DMS 273 treated with DMSO at 0.1 percent for 48 hours (cell line): ENCODE data around the gene ORM1.
"Not testable (repeated sequence)": the region's sequence is repeated elsewhere in the genome, so short reads cannot be mapped to it uniquely, and the experiment has no call there.

Source experiments
- DNase-seq: peaks from one replicate; lab custom pipeline; 2025; lab: John Stamatoyannopoulos, UW

Gene ORM1

DNA sequence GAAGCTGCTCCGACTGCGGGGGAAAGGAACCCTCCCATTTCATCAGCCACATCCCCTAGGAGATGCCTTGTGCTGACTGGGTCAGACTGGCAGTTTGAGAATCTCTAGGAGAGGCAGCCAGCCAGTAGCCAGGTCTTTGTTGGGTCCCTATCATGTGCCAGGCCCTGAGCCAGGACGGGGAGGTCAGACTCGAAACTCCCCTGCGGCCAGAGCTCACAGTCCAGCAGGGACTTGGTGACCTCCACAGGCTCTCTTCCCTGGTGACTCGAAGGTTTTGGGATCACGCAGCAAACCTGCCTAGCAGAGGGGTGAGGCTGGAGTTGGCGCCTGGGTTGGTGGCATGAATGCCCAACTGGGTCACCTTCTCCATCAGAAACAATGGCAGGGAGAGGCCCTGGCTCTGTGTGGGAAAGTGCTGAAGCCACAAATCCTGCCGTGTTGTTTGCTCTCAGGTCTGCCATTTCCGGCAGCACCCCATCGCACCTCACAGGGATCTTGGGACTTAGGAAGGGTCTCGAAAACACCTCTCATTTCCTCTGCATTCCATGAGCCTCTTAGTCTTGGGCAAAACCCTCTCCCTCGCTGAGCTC lies 14.4 kb upstream of the ORM1 start:
- DNase-seq = no peak

GRCh38 chr9:114309096-114309495 lies 13.8 kb upstream of the ORM1 start:
- DNase-seq = no peak

GRCh38 chr9:114310471-114311450 lies 12.1 kb upstream of the ORM1 start:
- DNase-seq = no peak

- DNase-seq = no peak
Observed at GRCh38 chr9:114311571-114312512, 11.1 kb upstream of the ORM1 start.

DNA sequence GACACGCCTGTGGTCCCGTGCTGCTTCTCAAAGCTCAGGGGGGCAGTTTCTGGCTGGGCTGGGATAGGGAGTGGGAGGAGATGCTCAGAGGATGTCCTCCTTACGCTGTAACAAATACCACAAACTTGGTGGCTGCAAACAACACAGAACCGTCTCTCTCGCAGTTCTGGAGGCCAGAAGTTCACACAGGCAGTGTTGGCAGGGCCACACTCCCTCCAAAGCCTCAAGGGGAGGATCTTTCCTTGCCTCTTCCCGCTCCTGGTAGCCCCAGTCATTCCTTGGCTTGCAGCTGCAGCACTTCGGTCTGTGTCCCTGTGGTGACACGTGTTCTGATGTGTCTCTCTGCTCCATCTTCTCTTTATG lies 10.4 kb upstream of the ORM1 start:
- no peak for DNase-seq

DNA sequence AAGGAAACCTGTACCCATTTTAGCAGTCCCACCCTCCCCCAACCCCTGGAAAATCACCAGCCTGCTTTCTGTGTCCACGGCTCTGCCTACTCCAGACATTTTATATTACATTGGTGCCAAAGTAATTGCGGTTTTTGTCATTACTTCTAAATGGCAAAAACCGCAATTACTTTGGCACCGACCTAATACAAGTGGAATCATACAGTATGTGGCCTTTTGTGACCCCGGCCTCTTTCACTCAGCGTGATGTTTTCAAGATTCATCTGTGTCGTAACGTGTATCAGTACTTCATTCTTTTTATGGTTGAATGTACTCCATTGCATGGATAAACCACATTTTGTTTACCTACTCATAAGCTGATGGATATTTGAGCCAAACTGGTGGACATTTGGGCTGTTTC lies 9.7 kb upstream of the ORM1 start:
- no peak for DNase-seq

- DNase-seq = no peak
Observed at GRCh38 chr9:114314256-114314867, 8.5 kb upstream of the ORM1 start.

- peak; percentile 15 for DNase-seq
Observed at GRCh38 chr9:114314881-114315722, 7.8 kb upstream of the ORM1 start.

DNA sequence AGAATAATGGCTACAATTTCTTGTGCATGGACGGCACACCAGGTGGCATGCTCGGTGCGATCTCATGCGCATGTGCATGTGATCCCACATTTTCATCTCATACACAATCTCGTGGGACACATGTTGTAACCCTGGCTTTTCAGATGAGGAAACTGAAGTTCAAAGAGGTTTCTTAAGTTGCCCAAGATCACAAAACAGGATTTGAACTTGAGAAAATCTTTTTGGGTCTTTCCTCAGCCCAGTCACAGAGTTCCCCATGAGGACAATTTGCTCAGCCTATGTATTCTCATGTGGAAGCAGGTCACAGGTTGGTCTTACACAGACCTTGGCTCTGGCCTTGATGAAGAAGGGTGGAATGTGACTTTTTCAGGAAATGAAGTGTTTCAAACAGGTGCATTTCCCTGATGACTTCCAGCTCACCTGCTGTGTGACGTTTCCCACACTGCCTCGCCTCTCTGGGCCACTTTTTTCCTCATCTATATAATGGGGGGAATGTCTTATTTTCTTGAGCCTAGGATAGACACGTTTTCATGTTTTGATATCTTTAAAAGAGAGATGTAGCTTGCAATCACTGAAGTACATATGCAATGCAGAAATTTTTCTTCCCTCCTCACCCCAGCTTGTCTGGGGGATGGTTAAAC lies 7.1 kb upstream of the ORM1 start:
- DNase-seq = no peak

DNA sequence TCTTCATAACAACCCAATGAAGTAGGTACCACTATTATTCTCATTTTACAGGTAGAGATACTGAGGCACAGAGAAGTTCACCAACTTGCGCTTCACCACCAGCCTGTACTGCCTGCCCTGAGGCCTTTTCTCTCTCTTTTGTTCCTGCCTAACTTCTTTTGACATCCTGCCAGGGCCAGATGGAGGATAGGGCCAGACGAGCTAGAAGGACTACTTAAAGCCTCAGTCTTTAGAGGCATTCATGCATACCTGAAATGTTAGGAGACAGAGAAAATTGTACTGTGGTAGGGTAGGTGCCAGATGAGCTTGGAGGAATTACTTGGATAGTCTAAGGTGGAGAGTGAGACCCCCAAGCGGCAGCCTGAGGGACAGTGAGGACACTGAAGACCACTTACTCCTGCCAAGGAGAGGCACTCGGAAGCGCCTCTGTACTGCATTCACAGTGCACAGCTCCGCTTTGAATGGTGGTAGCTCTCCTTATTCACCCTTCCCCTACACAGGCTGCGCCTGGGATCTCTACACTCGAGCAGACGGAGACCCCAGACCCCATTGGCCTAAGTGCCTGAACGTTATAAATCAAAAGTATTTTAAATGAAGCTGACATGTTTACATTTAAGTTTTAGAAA lies 6.2 kb upstream of the ORM1 start:
- peak; percentile 87 for DNase-seq

- DNase-seq = no peak
Observed at GRCh38 chr9:114317665-114318357, 5.1 kb upstream of the ORM1 start.

- DNase-seq = no peak
Observed at GRCh38 chr9:114318416-114318815, 4.5 kb upstream of the ORM1 start.

DNA sequence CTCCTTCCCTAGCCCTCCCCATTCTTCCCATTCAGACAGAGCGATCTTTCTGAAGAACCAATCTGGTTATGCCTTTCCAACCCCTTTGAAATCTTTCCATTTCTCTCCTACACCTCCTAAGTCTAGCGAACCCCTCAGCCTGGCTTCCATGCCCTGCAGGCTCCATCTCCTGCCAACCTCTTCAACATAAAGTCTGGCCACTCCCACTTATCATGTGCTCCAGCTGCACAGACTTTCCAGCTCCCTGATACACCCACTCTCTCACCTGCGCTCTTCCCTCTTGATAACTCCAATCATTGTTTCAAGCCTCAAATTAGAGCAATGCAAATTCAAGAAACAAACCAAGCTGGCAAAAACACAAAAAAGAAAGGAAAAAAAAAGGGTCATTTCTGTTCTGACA lies 3.8 kb upstream of the ORM1 start:
- no peak for DNase-seq

GRCh38 chr9:114320710-114321109 lies 2.2 kb upstream of the ORM1 start:
- DNase-seq = not testable (repeated sequence)

- DNase-seq = no peak
Observed at GRCh38 chr9:114321759-114322158, 1.1 kb upstream of the ORM1 start.

DNA sequence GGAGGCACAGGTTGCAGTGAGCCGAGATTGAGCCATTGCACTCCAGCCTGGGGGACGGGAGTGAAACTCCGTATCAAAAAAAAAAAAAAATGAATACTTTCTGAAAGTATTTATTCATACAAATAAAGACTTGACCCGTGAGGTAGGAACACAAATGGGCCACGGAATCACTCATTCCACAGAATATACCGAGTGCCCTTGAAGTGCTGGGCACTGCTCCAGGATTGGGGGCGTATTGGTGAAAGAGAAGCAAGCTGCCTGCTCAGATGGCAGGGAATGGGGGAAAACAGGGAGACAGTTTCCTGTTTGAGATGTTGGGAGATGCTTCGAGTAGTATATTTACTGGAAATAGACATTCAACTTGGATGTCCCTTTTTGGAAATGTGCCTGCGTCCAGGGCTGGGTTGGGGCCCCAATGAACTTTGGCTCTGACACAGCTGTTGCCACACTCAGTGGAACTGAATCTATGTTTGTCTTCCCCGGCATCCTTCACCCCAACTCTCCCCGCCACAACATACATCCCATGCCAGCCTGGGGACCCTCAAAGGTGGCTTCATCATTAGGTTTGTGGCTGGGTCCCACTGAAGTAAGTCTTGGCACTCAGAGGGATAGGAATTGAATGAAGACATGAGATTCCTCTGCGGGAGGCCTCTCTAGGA lies 609 bp upstream of the ORM1 start:
- DNase-seq = not testable (repeated sequence)

DNA sequence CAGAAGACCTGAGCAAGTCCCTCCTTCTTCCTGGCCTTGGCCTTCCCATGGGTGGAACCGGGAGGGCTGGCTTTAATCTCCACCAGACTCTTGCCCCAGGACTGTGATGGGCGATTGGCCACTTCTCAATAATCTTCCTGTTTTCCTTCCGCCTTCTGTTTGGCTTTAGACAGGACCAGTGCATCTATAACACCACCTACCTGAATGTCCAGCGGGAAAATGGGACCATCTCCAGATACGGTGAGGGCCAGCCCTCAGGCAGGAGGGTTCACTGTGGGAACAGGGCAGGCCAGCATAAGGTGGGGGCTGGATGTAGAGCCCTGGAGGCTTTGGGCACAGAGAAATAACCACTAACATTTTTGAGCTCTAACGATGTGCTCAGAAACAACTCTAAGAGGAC lies 951 bp downstream of the ORM1 start:
- DNase-seq = not testable (repeated sequence)

DNA sequence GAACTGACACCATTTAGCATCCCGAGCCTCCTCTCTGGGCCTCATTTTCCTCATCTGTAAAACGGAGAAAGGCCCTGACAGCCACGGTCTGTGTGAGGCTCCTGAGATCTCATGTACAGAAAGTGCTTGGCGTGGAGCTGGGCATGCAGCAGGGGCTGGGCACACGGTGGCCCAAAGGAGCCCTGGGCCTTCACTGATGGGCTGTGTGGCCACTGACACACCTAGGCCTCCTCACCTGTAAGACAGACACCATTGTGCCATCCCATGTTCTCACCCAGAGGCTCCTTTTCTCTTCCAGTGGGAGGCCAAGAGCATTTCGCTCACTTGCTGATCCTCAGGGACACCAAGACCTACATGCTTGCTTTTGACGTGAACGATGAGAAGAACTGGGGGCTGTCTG lies 1.6 kb downstream of the ORM1 start:
- no peak for DNase-seq

GRCh38 chr9:114324965-114325364 lies 2.1 kb downstream of the ORM1 start:
- DNase-seq = not testable (repeated sequence)
